SK-N-SH treated with all-trans-retinoic acid at 6 μM for 48 hours (cell line): ENCODE results near the gene BRI3BP.

Experiments used
- ATAC-seq: fragments of 200-7000 bp; cut with Tn5 transposase; 3 replicates; pipeline ENCODE4 v1.9.1; 2020; ENCODE audit warnings: mild to moderate bottlenecking, moderate library complexity
- ARNTL ChIP-seq: fragments of 450-650 bp; formaldehyde crosslinking; IDR thresholded peaks from 2 replicates; pipeline ENCODE4 v1.5.0; 2020; ENCODE audit warnings: low read depth, mild to moderate bottlenecking, moderate library complexity, borderline replicate concordance
- BACH2 ChIP-seq: fragments of 250-450 bp; sonication (Bioruptor Pico); IDR thresholded peaks from 2 replicates; pipeline ENCODE4 v1.9.0; 2021; ENCODE audit warnings: mild to moderate bottlenecking, borderline replicate concordance
- CREB5 ChIP-seq: fragments of 250-450 bp; sonication (Bioruptor Pico); IDR thresholded peaks from 2 replicates; pipeline ENCODE4 v1.5.1; 2020; ENCODE audit warnings: low read depth, mild to moderate bottlenecking, moderate library complexity
- CSRNP3 ChIP-seq: fragments of 250-450 bp; sonication (Bioruptor Pico); IDR thresholded peaks from 2 replicates; pipeline ENCODE4 v1.5.1; 2021; ENCODE audit warnings: mild to moderate bottlenecking, moderate library complexity
- ESRRG ChIP-seq: fragments of 250-450 bp; sonication (Bioruptor Pico); IDR thresholded peaks from 2 replicates; pipeline ENCODE4 v1.6.1; 2021; ENCODE audit warnings: mild to moderate bottlenecking
- GLIS3 ChIP-seq: fragments of 250-450 bp; sonication (Bioruptor Pico); IDR thresholded peaks from 2 replicates; pipeline ENCODE4 v1.5.0; 2020; ENCODE audit warnings: mild to moderate bottlenecking, moderate library complexity
- ISL1 ChIP-seq: fragments of 250-450 bp; sonication (Bioruptor Pico); IDR thresholded peaks from 2 replicates; pipeline ENCODE4 v2.1.2; 2022; ENCODE audit warnings: mild to moderate bottlenecking, moderate library complexity
- OSR1 ChIP-seq: fragments of 250-450 bp; sonication (Bioruptor Pico); IDR thresholded peaks from 2 replicates; pipeline ENCODE4 v1.8.0; 2022; ENCODE audit warnings: moderate library complexity, mild to moderate bottlenecking, inconsistent platforms
- PATZ1 ChIP-seq: fragments of 250-450 bp; sonication (Bioruptor Pico); IDR thresholded peaks from 2 replicates; pipeline ENCODE4 v1.8.0; 2020; ENCODE audit warnings: mild to moderate bottlenecking, moderate library complexity, borderline replicate concordance
- PPARA ChIP-seq: fragments of 250-450 bp; sonication (Bioruptor Pico); IDR thresholded peaks from 2 replicates; pipeline ENCODE4 v1.5.0; 2020; ENCODE audit warnings: mild to moderate bottlenecking, borderline replicate concordance
- RARB ChIP-seq: fragments of 250-450 bp; sonication (Bioruptor Pico); IDR thresholded peaks from 2 replicates; pipeline ENCODE4 v1.8.0; 2021; ENCODE audit warnings: mild to moderate bottlenecking, moderate library complexity
- SNAI2 ChIP-seq: fragments of 250-450 bp; sonication (Bioruptor Pico); IDR thresholded peaks from 2 replicates; pipeline ENCODE4 v1.5.0; 2020; ENCODE audit warnings: mild to moderate bottlenecking, moderate library complexity
- TCF4 ChIP-seq: fragments of 250-450 bp; sonication (Bioruptor Pico); IDR thresholded peaks from 2 replicates; pipeline ENCODE4 v1.8.0; 2021; ENCODE audit warnings: mild to moderate bottlenecking, moderate library complexity, borderline replicate concordance
- TOX ChIP-seq: fragments of 250-450 bp; sonication (Bioruptor Pico); IDR thresholded peaks from 2 replicates; pipeline ENCODE4 v1.8.0; 2021; ENCODE audit warnings: mild to moderate bottlenecking, moderate library complexity, borderline replicate concordance
- TSHZ2 ChIP-seq: fragments of 250-450 bp; sonication (Bioruptor Pico); IDR thresholded peaks from 2 replicates; pipeline ENCODE4 v1.5.0; 2020; ENCODE audit warnings: mild to moderate bottlenecking, moderate library complexity
- ZC3H10 ChIP-seq: fragments of 250-450 bp; sonication (Bioruptor Pico); IDR thresholded peaks from 2 replicates; pipeline ENCODE4 v1.5.1; 2021; ENCODE audit warnings: mild to moderate bottlenecking, moderate library complexity
- ZFP30 ChIP-seq: fragments of 450-650 bp; formaldehyde crosslinking; IDR thresholded peaks from 2 replicates; pipeline ENCODE4 v1.5.0; 2022; ENCODE audit warnings: mild to moderate bottlenecking, moderate library complexity
- ZNF565 ChIP-seq: fragments of 450-650 bp; formaldehyde crosslinking; conservative IDR thresholded peaks from 2 replicates; pipeline ENCODE4 v1.5.0; 2020; ENCODE audit warnings: low read depth, mild to moderate bottlenecking, moderate library complexity
- ZNF8 ChIP-seq: fragments of 450-650 bp; formaldehyde crosslinking; IDR thresholded peaks from 2 replicates; pipeline ENCODE4 v1.5.0; 2020; ENCODE audit warnings: mild to moderate bottlenecking, moderate library complexity

BRI3BP gene

GRCh38 chr12:125032466-125033152 is 39.2 kb downstream of the BRI3BP start:
- TF ChIP-seq RARB (CRISPR knock-in tag) = no peak
- TF ChIP-seq TOX (CRISPR knock-in tag) = no peak
- TF ChIP-seq ZNF565 = no peak
- no peak for TF ChIP-seq ZNF8 (CRISPR knock-in tag)
- no peak for TF ChIP-seq OSR1 (CRISPR knock-in tag)
- no peak for TF ChIP-seq GLIS3 (CRISPR knock-in tag)
- TF ChIP-seq ESRRG = no peak
- TF ChIP-seq ZC3H10 (CRISPR knock-in tag) = no peak
- TF ChIP-seq TSHZ2 (CRISPR knock-in tag) = no peak
- TF ChIP-seq SNAI2 (CRISPR knock-in tag) = no peak
- no peak for TF ChIP-seq ZFP30 (CRISPR knock-in tag)
- TF ChIP-seq ISL1 (CRISPR knock-in tag) = no peak
- ATAC-seq = no peak

GRCh38 chr12:125033288-125033687 is 39.8 kb downstream of the BRI3BP start:
- ATAC-seq = no peak
- TF ChIP-seq RARB (CRISPR knock-in tag) (no peak), ISL1 (CRISPR knock-in tag) (no peak), GLIS3 (CRISPR knock-in tag) (no peak), TSHZ2 (CRISPR knock-in tag) (no peak), ZFP30 (CRISPR knock-in tag) (no peak), PATZ1 (CRISPR knock-in tag) (no peak), ESRRG (no peak), SNAI2 (CRISPR knock-in tag) (no peak), PPARA (no peak), ARNTL (no peak), TCF4 (CRISPR knock-in tag) (no peak), CREB5 (CRISPR knock-in tag) (no peak), ZNF565 (no peak), CSRNP3 (CRISPR knock-in tag) (no peak), BACH2 (CRISPR knock-in tag) (no peak)
